Loucy (cell line): Measurements from ENCODE around the gene RBBP6.

ENCODE experiments used
- H2AFZ ChIP-seq: fragments of 200-600 bp; sonication (generic); 2 replicates; pipeline ENCODE4 v1.6.0; 2016; ENCODE audit warnings: antibody characterized with exemption, mild to moderate bottlenecking, low read length, moderate library complexity
- H3F3A ChIP-seq: fragments of 200-600 bp; 2 replicates; pipeline ENCODE4 v1.6.0; 2016; ENCODE audit warnings: antibody characterized with exemption, low read depth, mild to moderate bottlenecking
- H3K27me3 ChIP-seq: fragments of 200-600 bp; sonication (generic); 2 replicates; pipeline ENCODE4 v1.6.1; 2014; ENCODE audit warnings: low read length, mild to moderate bottlenecking; ENCODE audit not compliant: insufficient read depth, poor library complexity, severe bottlenecking
- H3K36me3 ChIP-seq: fragments of 200-600 bp; sonication (generic); 2 replicates; pipeline ENCODE4 v1.6.1; 2016; ENCODE audit warnings: low read length; ENCODE audit not compliant: insufficient read depth
- H3K4me1 ChIP-seq: fragments of 200-600 bp; sonication (generic); 2 replicates; pipeline ENCODE4 v1.5.1; 2014; ENCODE audit warnings: low read length, mild to moderate bottlenecking; ENCODE audit not compliant: insufficient read depth, poor library complexity, severe bottlenecking
- H3K4me2 ChIP-seq: fragments of 200-600 bp; sonication (generic); 2 replicates; pipeline ENCODE4 v1.6.0; 2014; ENCODE audit warnings: antibody characterized with exemption, low read length, low read depth, mild to moderate bottlenecking; ENCODE audit not compliant: poor library complexity, severe bottlenecking
- H3K4me3 ChIP-seq: fragments of 200-600 bp; sonication (generic); 2 replicates; pipeline ENCODE4 v1.5.1; 2014; ENCODE audit warnings: low read length, mild to moderate bottlenecking, mixed read lengths; ENCODE audit not compliant: poor library complexity, severe bottlenecking
- H3K79me2 ChIP-seq: fragments of 200-600 bp; sonication (generic); 2 replicates; pipeline ENCODE4 v1.6.1; 2014; ENCODE audit warnings: low read length; ENCODE audit not compliant: insufficient read depth
- H3K9ac ChIP-seq: fragments of 200-600 bp; sonication (generic); 2 replicates; pipeline ENCODE4 v1.6.0; 2014; ENCODE audit warnings: mild to moderate bottlenecking, low read depth, low read length, moderate library complexity; ENCODE audit not compliant: poor library complexity, severe bottlenecking
- H3K9me2 ChIP-seq: fragments of 200-600 bp; sonication (generic); replicated peaks from 2 replicates; pipeline ENCODE4 v1.6.1; 2016; ENCODE audit warnings: low read depth, low read length, mixed read lengths
- H3K9me3 ChIP-seq: fragments of 200-600 bp; sonication (generic); 2 replicates; pipeline ENCODE4 v1.6.1; 2014; ENCODE audit warnings: mild to moderate bottlenecking, antibody characterized with exemption, low read length, low read depth; ENCODE audit not compliant: insufficient read depth
- H4K20me1 ChIP-seq: fragments of 200-600 bp; sonication (generic); 2 replicates; pipeline ENCODE4 v1.6.0; 2014; ENCODE audit warnings: antibody characterized with exemption, low read length, mild to moderate bottlenecking; ENCODE audit not compliant: insufficient read depth, poor library complexity, severe bottlenecking
- EZH2phosphoT487 ChIP-seq: fragments of 200-600 bp; IDR thresholded peaks from 2 replicates; pipeline ENCODE4 v1.6.1; 2018; ENCODE audit warnings: antibody characterized with exemption, mild to moderate bottlenecking, moderate library complexity, borderline replicate concordance
- TF ChIP-seq, protein P1 (sequence below): fragments of 200-600 bp; sonication (generic); conservative IDR thresholded peaks from 2 replicates; pipeline ENCODE4 v1.5.1; 2014; ENCODE audit warnings: mild to moderate bottlenecking, antibody characterized with exemption, low read length

Gene RBBP6

DNA sequence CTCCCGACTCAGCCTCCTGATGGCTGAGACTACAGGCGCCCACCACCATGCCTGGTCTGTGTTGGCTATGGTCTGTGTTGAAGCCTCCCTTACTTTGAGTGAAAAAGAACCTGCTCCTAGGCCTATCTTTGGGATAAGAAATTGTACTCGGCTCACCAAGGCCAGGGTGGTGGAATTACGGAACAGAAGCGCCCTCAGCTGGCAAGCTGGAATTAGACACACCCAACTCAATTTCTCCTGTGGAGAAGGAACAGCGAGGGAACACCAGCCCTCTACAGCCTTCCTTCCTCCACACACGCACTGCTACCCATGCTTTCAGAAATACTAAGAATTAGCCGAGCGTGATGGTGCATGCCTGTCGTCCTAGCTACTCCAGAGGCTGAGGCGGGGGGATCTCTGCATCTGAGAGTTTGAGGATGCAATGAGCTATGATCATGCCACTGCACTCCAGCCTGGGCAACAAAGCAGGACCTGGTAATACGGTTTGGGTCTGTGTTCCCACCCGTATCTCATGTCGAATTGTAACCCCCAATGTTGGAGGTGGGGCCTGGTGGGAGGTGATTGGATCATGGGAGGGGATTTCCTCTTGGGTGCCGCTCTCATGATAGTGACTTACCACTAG is 40.1 kb upstream of the RBBP6 start:
- H3K9ac ChIP-seq = no peak overlapping the region
- H2AFZ ChIP-seq = peak overlapping the region; percentile 15; the same call in 1 of the 2 replicates
- no peaks in the 10 kb centered on the region for H3K27me3 ChIP-seq
- no peak overlapping the region for H3K4me3 ChIP-seq
- no peaks in the 10 kb centered on the region for H3F3A ChIP-seq
- no peaks in the 10 kb centered on the region for H3K36me3 ChIP-seq
- H3K79me2 ChIP-seq = no peaks in the 10 kb centered on the region
- no peak for TF ChIP-seq EZH2phosphoT487
- TF ChIP-seq, protein P1, sequence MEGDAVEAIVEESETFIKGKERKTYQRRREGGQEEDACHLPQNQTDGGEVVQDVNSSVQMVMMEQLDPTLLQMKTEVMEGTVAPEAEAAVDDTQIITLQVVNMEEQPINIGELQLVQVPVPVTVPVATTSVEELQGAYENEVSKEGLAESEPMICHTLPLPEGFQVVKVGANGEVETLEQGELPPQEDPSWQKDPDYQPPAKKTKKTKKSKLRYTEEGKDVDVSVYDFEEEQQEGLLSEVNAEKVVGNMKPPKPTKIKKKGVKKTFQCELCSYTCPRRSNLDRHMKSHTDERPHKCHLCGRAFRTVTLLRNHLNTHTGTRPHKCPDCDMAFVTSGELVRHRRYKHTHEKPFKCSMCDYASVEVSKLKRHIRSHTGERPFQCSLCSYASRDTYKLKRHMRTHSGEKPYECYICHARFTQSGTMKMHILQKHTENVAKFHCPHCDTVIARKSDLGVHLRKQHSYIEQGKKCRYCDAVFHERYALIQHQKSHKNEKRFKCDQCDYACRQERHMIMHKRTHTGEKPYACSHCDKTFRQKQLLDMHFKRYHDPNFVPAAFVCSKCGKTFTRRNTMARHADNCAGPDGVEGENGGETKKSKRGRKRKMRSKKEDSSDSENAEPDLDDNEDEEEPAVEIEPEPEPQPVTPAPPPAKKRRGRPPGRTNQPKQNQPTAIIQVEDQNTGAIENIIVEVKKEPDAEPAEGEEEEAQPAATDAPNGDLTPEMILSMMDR = peak; percentile 66
- H3K9me3 ChIP-seq = no peaks in the 10 kb centered on the region
- no peak overlapping the region for H3K4me2 ChIP-seq
- no peaks in the 10 kb centered on the region for H3K9me2 ChIP-seq
- H4K20me1 ChIP-seq = no peaks in the 10 kb centered on the region
- H3K4me1 ChIP-seq = no peaks in the 10 kb centered on the region

DNA sequence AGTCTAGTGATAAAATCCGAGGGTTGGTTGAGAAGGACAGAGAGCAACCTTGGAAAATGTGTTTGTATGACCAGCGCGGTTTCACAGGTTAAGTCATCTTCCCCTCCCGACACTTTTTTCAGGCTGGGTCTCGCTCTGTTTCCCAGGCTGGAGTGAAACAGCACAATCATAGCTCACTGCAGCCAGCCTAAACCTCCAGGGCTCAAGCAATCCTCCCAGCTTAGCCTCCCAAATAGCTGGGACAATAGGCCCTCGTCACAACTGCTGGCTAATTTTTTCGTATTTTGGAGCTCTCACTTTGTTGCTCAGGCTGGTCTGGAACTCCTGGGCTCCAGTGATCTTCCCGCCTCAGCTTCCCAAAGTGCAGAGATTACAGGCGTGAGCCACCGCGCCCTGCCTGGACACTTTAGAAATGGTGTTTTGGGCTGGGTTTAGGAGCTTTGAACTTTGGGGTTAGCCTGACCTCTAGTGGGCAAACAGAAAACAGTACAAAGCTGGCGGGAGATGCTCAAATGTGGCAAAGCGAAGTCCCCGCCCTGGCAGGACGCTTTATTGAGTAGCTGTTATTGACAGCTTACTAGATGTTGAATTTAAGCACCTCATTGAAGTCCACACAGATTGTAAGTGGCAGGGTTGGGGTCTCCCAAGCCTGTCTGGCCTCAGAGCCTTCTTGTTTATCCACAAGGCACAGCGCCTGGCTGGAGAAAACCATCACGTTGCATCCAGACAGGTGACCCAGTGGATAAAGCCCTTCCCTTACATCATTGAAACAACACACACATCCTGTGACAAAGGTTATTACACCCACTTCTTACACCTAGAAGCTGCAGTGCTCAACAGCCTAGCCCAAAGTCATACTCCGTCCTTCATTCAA is 34.7 kb upstream of the RBBP6 start:
- no peak for TF ChIP-seq EZH2phosphoT487
- TF ChIP-seq, protein P1 = peak; percentile 81
- Histone ChIP-seq H3K9me2 (no peaks in the 10 kb centered on the region), H3K4me3 (no peak overlapping the region), H3K79me2 (no peaks in the 10 kb centered on the region), H3K9ac (no peak overlapping the region), H4K20me1 (no peaks in the 10 kb centered on the region), H2AFZ (peak overlapping the region; percentile 84), H3K4me1 (no peaks in the 10 kb centered on the region), H3F3A (no peaks in the 10 kb centered on the region), H3K27me3 (no peaks in the 10 kb centered on the region), H3K36me3 (no peaks in the 10 kb centered on the region), H3K9me3 (no peaks in the 10 kb centered on the region), H3K4me2 (no peak overlapping the region)

DNA sequence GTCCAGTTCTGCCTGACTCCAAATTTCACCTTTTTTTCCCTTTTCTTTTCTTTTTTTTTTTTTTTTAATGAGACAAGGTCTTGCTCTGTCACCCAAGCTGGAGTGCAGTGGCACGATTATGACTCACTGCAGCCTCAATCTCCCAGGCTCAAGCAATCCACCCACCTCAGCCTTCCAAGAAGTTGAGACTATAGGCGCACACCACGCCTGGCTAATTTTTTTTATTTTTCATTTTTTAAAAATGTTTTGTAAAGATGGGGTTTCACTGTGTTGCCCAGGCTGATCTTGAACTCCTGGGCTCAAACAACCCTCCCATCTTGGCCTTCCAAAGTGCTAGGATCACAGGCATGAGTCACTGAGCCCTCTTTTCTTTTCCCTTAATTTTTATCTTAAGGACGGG is 33.4 kb upstream of the RBBP6 start:
- no peaks in the 10 kb centered on the region for H3K4me1 ChIP-seq
- no peaks in the 10 kb centered on the region for H3K79me2 ChIP-seq
- no peaks in the 10 kb centered on the region for H3F3A ChIP-seq
- H3K9ac ChIP-seq = no peak overlapping the region
- TF ChIP-seq, protein P1 = no peak
- TF ChIP-seq EZH2phosphoT487 = no peak
- H3K36me3 ChIP-seq = no peaks in the 10 kb centered on the region
- no peaks in the 10 kb centered on the region for H3K9me2 ChIP-seq
- no peak overlapping the region for H2AFZ ChIP-seq
- H3K4me3 ChIP-seq = no peak overlapping the region
- no peaks in the 10 kb centered on the region for H3K27me3 ChIP-seq
- H3K4me2 ChIP-seq = no peak overlapping the region
- H3K9me3 ChIP-seq = no peaks in the 10 kb centered on the region
- H4K20me1 ChIP-seq = no peaks in the 10 kb centered on the region
